GOT3 (cell line): ENCODE measurements around the gene GATM.

Experiments
- DNase-seq: peaks from one replicate; lab custom pipeline; 2025; ENCODE audit warnings: mixed read lengths; lab: John Stamatoyannopoulos, UW

GATM gene

DNA sequence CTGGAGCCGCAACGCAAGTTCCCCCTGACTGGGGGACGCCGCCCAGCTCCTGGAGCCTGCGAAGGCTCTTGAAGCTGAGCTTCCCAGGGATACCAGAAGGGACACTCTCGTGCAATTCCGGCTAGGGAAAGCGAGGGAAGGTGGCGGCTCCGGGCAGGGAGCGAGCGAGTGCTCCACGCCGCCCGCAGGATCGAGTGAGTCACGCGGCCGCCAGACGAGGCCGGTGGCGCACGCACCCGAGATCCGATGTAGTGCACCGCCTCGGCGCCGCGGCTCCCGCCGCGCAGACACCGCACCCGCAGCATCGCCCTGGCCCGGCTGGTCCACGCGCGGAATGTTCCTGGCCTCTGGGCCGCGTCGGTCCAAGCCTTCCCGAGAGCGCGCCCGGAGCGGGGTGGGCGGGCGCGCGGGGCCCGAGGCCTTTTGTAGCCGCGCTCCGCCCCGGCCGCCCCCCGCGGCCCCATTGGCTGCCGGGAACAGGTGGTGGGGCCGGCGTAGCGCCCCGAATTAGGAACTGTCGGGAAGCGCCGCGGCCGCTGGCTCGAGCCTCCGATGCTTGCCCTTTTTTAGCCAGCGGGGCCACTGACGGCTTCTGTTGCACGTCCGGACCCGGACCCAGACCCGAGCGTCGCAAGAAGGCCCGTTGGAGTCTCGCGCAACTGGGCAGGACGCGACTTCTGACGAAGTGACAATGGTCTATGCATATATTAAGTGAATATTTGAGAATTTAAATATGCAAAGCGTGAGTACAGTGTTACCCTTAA is at the start of gene GATM:
TSS of gene GATM (minus strand) at position 396 of the 764 bp plus-strand sequence. CDS start at position 305, 91 bp downstream.
- peak; percentile 38 for DNase-seq

DNA sequence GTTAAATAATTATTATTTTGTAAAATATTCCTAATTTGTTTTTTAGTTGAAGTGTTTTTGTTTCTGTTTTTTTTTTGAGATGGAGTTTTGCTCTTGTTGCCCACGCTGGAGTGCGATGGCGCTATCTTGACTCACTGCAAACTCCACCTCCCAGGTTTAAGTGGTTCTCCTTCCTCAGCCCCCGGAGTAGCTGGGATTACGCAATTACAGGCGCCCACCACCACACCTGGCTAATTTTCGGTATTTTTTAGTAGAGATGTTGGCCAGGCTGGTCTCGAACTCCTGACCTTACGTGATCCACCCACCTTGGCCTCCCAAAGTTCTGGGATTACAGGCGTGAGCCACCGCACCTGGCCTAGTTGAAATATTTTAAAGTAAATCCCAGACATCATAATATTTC is 48.7 kb upstream of the GATM start:
- DNase-seq: no peak

DNA sequence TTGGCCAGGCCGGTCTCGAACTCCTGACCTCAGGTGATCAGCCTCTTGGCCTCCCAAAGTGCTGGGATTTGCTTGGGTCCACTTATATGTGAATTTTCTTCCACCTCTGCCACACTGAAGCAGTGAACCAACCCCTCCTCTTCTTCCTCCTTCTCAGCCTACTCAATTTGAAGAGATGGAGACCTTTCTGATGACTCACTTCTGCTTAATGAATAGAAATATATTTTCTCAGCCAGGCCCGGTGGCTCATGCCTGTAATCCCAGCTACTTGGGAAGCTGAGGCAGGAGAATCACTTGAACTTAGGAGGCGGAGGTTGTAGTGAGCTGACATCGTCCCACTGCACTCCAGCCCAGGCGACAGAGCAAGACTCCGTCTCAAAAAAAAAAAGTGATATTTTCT is 46.8 kb upstream of the GATM start:
- DNase-seq: no peak

GRCh38 chr15:45424429-45424828 is 46.1 kb upstream of the GATM start:
- DNase-seq: no peak

- no peak for DNase-seq
These were observed 39.1 kb upstream of the GATM start for GRCh38 chr15:45417303-45417950.

DNA sequence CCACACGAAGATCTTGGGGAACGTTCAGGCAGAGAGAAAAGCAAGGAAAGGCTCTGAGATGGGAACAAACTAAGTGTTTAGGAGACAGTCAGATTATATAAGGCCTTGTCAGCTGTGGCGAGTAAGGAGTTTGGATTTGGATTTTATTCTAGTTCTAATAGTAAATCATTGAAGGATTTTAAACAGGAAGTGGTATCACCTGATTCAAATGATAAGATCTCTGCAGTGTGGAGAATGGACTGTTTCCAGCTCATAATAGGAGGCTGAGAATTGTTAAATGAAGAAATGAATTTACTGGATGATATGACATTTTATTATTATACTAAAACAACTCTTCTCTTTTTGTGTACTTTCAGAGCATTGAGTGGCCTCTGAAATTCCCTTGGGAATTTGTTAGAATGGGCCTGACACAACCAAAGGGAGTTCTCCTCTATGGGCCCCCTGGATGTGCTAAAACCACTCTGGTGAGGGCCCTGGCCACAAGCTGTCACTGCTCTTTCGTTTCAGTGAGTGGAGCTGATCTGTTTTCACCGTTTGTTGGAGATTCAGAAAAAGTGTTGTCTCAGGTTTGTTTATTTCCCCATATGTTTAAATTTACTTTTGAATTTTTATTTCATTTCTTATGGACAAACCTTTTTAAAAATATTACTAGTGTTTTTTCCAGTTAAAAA is 36.0 kb upstream of the GATM start:
- no peak for DNase-seq

DNA sequence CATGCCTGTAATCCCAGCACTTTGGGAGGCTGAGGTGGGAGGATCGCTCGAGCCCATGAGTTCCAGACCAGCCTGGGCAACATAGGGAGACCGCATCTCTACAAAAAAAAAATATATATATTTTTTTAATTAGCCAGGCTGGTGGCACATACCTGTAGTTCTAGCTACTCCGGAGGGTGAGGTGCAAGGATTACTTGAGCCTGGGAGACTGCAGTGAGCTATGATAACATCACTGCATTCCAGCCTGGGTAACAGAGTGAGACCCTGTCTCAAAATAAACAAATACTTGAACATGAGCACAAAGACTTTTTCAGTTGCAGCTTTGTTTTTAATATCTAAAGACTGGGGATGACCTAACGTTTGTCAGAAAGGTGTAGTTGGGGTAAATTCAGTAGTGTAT is 31.3 kb upstream of the GATM start:
- no peak for DNase-seq

- no peak for DNase-seq
These were observed 29.4 kb upstream of the GATM start for GRCh38 chr15:45407786-45408185.

DNA sequence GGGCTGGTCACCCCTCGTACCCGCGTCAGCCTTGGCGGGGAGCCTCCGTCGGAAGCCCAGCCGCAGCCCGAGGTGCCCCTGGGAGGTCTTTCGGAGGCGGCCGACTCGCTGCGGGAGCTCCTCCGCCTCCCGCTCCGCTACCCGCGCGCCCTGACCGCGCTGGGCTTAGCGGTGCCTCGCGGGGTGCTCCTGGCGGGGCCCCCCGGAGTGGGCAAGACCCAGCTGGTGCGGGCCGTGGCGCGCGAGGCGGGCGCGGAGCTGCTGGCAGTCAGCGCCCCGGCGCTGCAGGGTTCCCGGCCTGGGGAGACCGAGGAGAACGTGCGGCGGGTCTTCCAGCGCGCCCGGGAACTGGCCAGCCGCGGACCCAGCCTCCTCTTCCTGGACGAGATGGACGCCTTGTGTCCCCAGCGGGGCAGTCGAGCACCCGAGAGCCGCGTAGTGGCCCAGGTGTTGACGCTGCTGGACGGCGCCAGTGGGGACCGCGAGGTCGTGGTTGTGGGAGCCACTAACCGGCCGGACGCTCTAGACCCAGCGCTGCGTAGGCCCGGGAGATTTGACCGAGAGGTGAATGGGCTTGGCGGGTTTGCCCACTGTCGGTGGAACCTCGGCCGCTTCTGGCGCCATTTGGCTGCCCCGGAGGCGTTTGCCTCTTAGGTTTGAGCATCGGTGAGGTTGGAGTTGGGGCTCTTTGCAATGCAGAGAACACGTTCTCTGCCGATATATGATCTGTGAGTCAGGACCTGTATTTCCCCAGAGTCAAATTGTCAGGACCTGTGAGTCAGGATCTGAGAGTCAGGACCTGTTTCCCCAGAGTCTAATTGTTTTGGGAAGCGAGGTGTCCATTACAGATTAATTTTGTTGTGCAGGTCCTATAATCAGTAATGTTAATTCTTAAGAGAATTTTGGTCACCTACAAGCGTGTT is 24.9 kb upstream of the GATM start:
- DNase-seq: no peak

GRCh38 chr15:45402162-45402954 is 24.0 kb upstream of the GATM start:
- DNase-seq: peak; percentile 76

DNA sequence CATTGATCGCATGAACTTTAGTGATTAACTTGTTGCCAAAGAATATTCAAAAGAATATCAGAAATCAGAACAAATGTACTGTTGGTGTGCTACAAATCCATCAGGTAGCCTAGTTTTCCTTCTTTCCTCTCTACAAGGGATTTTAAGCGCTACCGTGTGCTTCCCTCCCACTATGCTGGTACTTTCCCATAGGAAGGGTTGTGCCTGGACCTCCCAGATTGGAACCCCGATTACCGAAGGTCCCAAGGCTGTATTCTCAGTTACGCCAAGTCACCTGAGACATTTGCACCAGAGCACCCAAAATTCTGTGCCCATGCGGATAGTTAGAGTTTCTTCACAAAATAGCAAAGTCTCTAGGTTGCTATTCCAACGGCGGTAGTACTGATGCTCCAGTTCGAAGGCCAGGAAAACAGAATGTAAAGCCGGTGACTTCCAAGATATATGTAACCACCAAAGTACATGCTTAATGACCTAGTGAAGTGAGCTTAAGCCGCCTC is 23.4 kb upstream of the GATM start:
- no peak for DNase-seq

DNA sequence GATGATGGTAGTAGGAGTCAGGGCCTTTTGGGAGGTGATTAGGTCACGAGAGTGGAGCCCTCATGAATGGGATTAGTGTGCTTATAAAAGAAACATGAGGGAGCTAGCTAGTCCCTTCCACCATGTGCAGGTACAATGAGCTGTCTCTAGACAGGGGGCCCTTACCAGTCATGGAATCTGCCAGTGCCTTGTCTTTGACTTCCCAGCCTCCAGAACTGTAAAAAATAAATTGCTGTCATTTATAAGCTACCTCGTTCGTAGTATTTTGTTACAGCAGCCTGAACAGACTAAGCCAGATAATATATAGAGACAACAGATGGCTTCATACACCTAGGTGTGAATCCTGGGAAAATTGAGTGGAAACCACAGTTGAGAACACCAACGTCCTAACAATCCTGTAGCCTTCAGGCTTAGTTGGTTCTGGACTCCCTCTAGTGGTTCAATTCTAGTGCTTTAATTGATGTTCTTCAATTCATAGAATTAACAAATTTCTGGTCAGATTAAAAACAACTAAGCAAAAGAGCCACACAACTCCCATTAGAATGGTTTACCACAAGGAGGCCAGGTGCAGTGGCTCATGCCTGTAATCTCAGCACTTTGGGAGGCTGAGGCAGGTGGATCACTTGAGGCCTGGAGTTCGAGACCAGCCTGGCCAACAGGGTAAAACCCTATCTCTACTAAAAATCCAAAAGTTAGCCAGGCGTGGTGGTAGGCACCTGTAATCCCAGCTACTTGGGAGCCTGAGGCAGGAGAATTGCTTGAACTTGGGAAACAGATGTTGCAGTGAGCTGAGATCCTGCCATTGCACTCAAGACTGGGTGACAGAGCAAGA is 21.3 kb upstream of the GATM start:
- DNase-seq: no peak

- no peak for DNase-seq
These were observed 18.8 kb upstream of the GATM start for GRCh38 chr15:45397116-45397665.

DNA sequence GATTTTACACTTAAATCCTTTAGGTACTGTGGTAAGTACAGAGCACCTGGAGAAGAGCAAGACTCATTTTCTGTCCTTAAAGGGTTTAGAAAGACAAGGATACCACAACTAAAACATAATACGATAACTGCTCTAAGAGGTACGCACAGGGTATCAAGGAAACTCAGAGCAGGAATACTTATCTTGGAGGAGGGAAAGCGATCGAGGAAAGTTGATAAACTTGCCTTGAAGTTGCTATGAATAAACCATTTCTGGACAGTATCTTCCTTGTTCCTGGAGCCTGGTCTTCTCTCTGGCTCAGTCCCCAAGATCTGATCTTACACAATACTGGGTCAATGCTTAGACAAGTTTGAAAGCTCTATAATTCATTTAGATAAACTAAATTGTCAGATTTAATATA is 17.6 kb upstream of the GATM start:
- DNase-seq: no peak

DNA sequence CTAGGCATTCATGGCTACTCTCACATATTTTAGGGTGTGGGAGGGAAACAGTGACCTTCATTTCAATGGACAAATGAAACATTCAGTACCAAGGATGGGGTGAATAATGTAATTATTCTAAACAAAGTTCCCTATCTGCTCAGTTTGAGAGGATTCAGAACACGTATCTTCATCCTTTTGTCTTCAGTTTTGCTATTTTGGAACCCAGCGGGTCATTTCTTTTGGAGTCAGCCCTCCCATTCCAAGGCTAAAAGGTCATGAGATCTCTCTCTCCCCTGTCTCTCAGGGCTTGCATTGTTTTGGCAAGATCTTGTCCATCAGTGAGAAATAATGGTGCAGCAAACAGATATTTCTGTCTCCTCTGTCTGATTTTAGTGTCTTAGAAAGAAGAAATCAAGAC is 16.3 kb upstream of the GATM start:
- DNase-seq: no peak

DNA sequence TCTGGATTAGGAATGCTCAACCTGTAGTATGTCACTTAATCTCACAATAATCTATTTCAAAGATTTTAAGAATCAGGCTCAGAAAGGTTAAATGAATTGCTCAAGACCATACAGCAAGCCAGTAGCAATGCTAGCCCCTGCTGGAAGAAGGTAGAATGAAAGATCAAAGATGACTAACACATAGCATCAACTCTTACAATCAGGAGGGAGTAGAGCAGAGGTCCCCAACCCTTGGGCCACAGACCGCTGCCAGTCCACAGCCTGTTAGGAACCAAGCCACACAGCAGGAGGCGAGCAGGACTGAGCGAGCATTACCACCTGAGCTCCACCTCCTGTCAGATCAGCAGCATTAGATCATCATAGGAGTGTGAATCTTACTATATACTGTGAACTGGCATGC is 15.5 kb upstream of the GATM start:
- DNase-seq: no peak

DNA sequence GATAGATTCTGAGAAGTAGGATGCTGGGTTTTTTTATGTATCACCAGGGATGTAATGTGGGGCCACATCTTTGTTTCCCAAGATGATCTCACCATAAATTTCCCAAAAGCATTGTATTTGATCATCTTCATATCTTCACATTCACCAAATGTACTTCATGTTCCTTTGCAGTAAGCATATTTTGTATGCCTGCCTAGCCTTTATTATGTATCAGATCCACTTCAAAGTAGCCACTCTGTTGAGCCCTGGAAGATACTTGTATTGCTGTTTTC is 14.2 kb upstream of the GATM start:
- DNase-seq: no peak

DNA sequence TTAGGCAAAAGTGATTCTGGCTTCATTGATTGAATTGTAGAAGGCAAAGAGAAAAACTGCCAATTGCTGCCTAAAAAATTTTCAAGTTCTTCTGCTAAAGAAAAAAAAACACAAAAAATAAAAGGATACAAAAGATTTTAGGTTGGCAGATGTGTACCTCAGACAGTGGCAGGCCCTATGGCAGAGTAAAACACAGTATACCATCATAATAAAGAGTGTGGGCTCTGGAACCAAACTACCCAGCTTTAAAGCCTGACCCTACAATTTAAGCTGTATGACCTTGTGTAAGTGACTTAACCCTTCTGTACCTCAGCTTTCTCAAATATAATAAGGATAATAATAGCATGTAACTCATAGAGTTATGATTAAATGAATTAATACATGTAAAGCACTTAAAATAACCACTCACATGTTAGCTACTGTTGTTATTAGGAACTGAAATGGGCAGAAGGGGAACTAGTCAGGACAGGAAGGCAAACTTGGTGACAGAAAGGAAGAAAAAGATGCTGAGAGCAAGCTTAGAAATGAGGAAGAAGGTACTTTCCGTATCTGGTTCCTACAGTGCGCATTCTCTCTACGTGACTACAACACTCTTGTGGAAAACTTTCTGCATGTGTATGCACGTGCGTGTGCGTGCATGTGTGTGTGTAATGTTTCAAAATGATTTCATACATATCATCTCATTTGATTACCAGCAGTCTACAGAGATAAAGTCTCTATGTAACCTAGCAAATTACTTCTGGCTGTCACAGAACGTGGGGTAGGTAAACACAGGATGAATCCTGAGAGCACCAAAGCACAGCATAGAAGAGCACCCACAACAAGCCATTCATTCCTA is 13.6 kb upstream of the GATM start:
- DNase-seq: no peak

DNA sequence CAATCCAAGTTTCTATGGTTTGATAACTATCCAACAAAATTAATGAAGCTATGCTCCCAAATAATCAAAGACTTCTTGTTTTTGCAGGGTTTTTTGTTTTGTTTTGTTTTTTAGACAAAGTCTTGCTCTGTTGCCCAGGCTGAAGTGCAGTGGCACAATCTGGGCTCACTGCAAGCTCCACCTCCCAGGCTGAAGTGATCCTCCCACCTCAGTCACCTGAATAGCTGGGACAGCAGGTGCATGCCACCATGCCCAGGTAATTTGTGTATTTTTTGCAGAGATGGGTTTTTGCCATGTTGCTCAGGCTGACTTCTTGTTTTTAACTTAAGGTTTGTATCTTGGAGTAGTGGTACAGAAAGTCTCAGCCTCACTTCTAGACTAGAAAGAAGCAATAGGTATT is 11.0 kb upstream of the GATM start:
- no peak for DNase-seq
